IPS-20b (cell line): ENCODE results near the gene RNU1-4.
"Not testable (repeated sequence)": the region's sequence is repeated elsewhere in the genome, so short reads cannot be mapped to it uniquely, and the experiment has no call there.

Experiments used
- H3K27ac ChIP-seq: one replicate; pipeline ENCODE4 v1.5.1; 2013; ENCODE audit warnings: low read length
- H3K27me3 ChIP-seq: 2 replicates; pipeline ENCODE4 v1.6.1; 2013; ENCODE audit warnings: mild to moderate bottlenecking, low read length, inconsistent platforms; ENCODE audit not compliant: insufficient read depth
- H3K36me3 ChIP-seq: 2 replicates; pipeline ENCODE4 v1.6.1; 2013; ENCODE audit warnings: low read depth, mild to moderate bottlenecking, inconsistent platforms, low read length, moderate library complexity; ENCODE audit not compliant: insufficient read depth
- H3K4me1 ChIP-seq: 2 replicates; pipeline ENCODE4 v1.6.1; 2013; ENCODE audit warnings: mild to moderate bottlenecking, control low read depth, inconsistent platforms, low read length, moderate library complexity; ENCODE audit not compliant: insufficient read depth
- H3K4me3 ChIP-seq: 2 replicates; pipeline ENCODE4 v1.5.1; 2013; ENCODE audit warnings: mild to moderate bottlenecking, low read length, inconsistent platforms
- H3K9ac ChIP-seq: 2 replicates; pipeline ENCODE4 v1.6.1; 2013; ENCODE audit warnings: low read depth, mild to moderate bottlenecking, inconsistent platforms, low read length, moderate library complexity
- H3K9me3 ChIP-seq: 2 replicates; pipeline ENCODE4 v1.6.1; 2013; ENCODE audit warnings: mild to moderate bottlenecking, low read depth, low read length, inconsistent platforms; ENCODE audit not compliant: insufficient read depth

RNU1-4 gene

GRCh38 chr1:16781033-16781432 is 40.7 kb downstream of the RNU1-4 start:
- H3K9ac ChIP-seq = not testable (repeated sequence)

GRCh38 chr1:16781625-16782024 is 41.3 kb downstream of the RNU1-4 start:
- not testable (repeated sequence) for H3K27me3 ChIP-seq, H3K36me3 ChIP-seq, H3K9ac ChIP-seq, H3K4me3 ChIP-seq, H3K4me1 ChIP-seq, H3K9me3 ChIP-seq, H3K27ac ChIP-seq

More at GRCh38 chr1:16781033-16781432, 40.7 kb downstream of the RNU1-4 start:
- not testable (repeated sequence) for H3K4me3 ChIP-seq, H3K9me3 ChIP-seq, H3K27me3 ChIP-seq, H3K36me3 ChIP-seq, H3K4me1 ChIP-seq, H3K27ac ChIP-seq

- not testable (repeated sequence) for H3K27ac ChIP-seq, H3K27me3 ChIP-seq, H3K9ac ChIP-seq, H3K4me3 ChIP-seq, H3K36me3 ChIP-seq, H3K9me3 ChIP-seq, H3K4me1 ChIP-seq
Observed at GRCh38 chr1:16784955-16785354, 44.6 kb downstream of the RNU1-4 start.

- H3K27ac ChIP-seq, H3K4me1 ChIP-seq, H3K36me3 ChIP-seq, H3K9me3 ChIP-seq, H3K9ac ChIP-seq, H3K27me3 ChIP-seq, H3K4me3 ChIP-seq: not testable (repeated sequence)
Observed at GRCh38 chr1:16786362-16786761, 46.0 kb downstream of the RNU1-4 start.

- H3K36me3 ChIP-seq, H3K9ac ChIP-seq, H3K4me3 ChIP-seq, H3K9me3 ChIP-seq, H3K4me1 ChIP-seq, H3K27me3 ChIP-seq, H3K27ac ChIP-seq: not testable (repeated sequence)
Observed at GRCh38 chr1:16787175-16787574, 46.9 kb downstream of the RNU1-4 start.

- H3K9me3 ChIP-seq, H3K27me3 ChIP-seq, H3K4me1 ChIP-seq, H3K27ac ChIP-seq, H3K36me3 ChIP-seq, H3K4me3 ChIP-seq, H3K9ac ChIP-seq: not testable (repeated sequence)
Observed at GRCh38 chr1:16787711-16788110, 47.4 kb downstream of the RNU1-4 start.
